GM19240 (cell line): ENCODE results near the gene SHISA5.
A peak's percentile ranks its signal among the peaks of the same experiment; 100 is the strongest.

ENCODE experiments used
- DNase-seq: peaks from one replicate; pipeline ENCODE4 v3.0.0; 2011; ENCODE audit warnings: low spot score; ENCODE audit not compliant: insufficient read length

The SHISA5 gene

DNA sequence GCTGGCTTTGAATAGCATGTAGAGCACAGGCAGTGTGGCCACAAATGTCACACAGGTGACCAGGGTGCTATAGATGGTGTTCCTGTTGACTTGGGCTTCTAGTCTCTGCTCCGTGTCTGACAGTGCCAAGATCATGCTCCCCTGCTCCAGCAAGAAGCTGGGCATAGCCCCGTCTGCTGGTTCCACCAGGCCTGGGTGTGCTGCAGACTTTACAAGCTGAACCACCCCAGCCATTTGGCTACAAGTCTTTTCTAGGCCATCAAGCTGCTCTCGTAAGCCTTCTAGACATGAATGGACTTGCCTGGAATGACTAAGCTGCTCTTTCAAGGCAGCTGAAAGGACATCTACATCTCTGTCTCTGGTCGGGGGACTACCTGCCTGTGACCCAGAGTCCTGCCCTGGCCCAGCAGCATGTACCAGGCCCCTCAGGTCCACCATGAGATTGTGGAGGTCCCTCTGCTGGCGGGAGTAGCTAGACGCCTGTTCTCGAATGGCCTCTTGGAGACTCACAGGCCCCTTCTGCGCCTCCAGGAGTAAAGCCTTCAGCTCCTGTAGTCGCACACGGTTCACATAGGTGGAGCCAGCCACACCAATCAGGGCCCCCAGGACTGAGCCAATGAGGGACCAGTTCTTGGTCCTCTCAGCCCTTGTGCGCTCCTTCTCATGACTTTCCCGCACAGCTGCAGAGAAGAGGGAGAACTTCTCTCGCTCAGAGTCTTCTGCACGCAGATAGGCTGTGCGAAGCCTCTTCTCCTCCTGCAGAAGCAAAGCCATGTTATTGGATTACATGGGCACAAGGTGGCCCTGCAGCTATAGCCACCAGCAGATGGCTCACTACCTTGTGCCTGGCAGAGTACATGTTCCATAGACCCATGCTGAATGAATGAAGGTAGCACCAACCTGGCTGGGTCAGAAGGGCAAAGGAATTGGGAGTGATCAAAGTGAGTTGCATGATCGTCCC is 71.3 kb downstream of the SHISA5 start:
- no peak for DNase-seq

DNA sequence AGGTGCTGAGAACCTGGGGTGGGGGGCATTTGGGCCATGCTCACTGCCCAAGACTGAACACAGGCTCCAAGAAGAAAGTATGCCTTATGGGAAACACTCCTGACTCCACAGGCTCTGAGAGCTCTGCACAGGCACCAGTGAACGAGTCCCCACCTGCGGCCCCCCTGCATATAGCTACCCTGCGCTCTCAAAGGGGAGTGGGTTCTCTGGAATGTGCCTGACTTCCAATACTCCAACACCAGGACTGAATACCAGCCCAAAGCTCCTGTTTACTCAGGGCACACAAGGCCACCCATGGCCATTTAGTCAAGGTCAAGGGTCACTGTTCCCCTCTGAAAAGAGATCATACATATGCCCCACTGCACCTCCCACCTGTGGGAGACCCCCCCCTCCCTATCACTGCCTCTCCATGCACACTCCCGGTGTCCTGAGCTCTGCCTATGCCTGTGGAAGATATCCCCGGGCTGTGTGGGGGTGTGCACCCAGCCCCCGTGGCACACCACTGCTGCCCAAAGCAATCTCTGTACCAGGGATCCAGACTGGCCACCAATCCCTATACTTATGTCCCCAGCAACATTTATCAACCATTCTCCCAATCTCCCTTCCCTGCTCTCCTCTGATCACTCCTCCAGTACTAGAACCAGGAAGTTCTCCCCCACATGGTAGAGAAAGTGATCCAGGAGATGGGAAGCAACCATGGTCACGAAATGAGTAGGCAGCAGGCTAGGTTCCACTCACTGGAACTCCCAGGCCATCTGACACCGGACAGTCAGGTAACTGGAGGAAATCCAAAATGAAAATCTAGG is 72.5 kb downstream of the SHISA5 start:
- no peak for DNase-seq

GRCh38 chr3:48430708-48431101 is 73.3 kb downstream of the SHISA5 start:
- DNase-seq = no peak

- DNase-seq = no peak
Measured at GRCh38 chr3:48429960-48430707, 73.8 kb downstream of the SHISA5 start, which contains the start of gene PLXNB1. Gene PLXNB1, minus strand, starts transcription at chr3:48430086. Its CDS starts 5,475 bp downstream, at chr3:48424611.

GRCh38 chr3:48429317-48429959 is 74.5 kb downstream of the SHISA5 start:
- peak; percentile 51 for DNase-seq

DNA sequence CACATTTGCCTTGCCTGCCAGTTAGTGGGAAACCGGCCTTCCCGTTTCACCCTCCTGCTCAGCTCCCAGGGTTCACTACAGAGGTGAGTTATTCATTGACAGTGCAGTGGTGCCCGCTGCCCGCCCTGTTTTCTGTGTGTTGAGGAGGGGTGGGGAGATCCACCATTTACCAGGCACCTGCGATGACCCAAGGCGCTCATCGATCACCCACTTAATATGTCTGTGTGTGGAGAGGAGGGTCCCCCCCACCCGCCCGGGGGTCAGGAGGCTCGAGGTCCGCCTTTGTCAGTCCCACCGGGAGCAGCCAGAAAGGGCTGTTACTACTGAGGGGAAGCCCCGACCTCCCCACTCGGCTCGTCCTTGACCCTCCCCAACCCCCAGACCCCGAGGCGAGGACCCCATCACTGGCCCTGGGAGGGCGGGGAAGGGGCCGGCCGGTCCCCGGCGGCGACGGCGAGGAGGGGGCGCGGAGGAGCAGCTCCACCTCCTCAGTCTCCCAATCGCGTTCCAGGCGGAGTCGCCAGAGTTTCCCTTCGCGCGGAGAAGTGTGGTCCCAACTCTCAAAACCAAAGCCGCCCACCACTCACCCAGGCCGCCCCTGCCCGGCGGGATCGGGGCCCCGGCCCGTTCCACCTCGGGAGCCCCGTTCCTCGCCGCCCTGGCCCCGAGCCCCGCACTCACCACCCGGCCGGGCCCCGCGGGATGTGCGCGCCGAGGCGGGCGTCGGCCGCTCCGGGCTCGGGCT is 75.2 kb downstream of the SHISA5 start:
- no peak for DNase-seq

- DNase-seq = no peak
Measured at GRCh38 chr3:48428088-48428571, 75.8 kb downstream of the SHISA5 start.

DNA sequence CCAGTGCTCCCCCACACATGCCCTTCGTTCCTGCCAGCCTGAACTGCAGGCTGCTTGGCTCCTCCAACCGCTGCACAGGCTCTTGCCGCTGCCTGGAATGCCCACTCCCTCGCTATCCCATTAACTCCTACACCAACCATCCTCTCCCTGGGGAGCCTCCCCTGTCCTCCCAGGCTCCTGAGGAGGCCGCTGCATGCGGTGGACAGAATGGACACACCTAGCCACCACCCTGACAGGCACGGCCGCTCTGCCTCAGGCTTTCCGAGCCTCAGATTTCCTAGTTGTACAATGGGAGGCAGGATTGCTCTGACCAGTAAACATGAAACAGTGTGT is 76.4 kb downstream of the SHISA5 start:
- no peak for DNase-seq

- DNase-seq = no peak
Measured at GRCh38 chr3:48426944-48427629, 76.9 kb downstream of the SHISA5 start.

- no peak for DNase-seq
Measured at GRCh38 chr3:48426401-48426909, 77.5 kb downstream of the SHISA5 start.

- no peak for DNase-seq
Measured at GRCh38 chr3:48425281-48425812, 78.6 kb downstream of the SHISA5 start.

DNA sequence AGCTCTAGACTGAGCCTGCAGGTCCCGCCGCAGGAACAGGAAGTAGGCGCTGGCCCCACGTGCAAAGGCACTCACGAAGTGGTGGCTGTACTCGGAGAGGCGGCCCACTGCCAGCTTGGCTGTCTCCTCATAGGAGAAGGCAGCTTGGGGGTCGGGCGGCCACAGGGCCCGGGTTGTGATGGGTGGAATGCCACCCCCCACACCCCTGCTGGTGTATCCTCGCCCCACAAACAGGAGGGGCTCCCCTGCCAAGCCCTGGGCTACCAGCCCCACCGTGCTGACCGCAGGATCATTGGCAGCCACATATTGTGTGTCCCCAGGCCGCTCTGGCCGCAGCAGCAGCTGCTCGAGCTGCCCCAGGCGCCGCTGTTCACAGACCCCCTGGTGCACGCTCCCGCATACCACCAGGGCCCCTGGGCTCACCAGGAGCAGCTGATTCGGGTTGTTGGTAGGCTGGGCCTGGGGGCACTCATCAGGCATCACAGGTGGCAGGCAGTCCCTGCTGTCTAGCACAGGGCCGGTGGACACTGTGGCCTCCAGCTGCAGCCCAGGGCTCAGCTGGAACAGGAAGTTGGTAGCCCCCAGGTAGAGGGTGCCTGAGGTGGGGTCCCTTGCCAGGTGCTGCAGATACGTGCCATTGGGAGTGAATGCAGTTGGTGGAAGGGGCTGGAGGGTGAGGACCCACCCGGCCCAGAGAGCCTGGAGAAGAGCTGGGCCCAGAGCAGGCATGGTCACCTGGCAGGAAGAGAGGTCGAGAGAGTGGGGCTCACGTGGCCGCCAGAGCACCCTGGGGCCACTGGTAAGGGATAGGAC is 79.9 kb downstream of the SHISA5 start:
- no peak for DNase-seq

- no peak for DNase-seq
Measured at GRCh38 chr3:48423241-48423882, 80.6 kb downstream of the SHISA5 start.

DNA sequence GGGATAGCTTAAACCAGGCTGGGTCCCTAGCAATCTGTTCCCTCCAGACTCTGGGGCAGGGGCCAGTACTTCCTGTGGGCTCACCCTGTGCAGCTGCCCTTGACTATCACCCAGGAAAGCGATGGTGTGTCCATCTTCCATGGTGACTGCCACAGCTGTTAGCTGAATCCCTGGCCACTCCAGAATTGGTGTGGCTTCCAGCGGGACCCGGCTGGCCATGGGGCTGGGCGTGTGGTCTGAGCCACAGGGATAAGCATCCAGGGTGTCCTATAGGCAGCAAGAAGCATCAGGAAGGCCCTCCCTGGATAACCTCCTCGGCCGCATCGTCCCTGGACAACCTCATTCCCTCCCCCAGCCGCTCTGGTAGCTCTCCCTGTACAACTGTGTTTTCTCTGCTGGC is 81.3 kb downstream of the SHISA5 start:
- no peak for DNase-seq

DNA sequence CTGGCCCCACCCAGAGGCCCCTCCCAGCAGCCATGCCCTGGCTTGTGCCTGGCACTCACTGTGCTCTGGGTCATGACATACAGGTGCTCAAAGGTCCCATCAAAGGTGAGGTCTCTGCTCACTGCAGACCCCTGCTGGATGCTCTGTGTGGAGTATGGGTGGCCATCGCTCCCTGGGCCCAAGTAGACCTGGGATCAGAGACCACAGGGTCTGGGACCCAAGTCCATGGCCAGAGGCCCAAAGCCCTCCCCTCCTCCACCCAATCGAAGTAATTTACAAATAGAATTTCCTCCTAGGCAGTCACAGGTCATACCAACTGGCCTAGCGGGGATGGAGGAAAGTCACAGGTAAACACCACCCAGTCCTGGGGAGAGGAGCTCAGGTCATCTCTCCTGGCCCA is 81.7 kb downstream of the SHISA5 start:
- DNase-seq = no peak

DNA sequence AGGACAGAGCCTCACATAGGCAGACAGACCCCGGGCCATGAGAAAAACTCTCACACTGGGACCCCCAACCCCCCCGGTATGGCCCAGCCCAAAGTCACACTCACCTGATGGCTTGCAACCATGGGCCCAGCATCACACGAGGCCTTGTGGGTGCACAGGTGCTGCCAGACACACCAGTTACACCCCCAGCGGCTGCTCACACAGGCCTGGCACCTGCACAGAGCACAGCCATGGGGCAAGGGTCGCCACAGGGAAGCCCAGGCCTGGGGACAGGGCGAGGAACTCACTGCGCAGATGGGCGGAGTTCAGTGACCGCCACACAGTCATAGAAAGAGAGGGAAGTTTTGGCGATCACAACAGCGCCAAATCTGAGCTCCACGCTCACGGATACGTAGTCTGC is 83.4 kb downstream of the SHISA5 start:
- DNase-seq = no peak

DNA sequence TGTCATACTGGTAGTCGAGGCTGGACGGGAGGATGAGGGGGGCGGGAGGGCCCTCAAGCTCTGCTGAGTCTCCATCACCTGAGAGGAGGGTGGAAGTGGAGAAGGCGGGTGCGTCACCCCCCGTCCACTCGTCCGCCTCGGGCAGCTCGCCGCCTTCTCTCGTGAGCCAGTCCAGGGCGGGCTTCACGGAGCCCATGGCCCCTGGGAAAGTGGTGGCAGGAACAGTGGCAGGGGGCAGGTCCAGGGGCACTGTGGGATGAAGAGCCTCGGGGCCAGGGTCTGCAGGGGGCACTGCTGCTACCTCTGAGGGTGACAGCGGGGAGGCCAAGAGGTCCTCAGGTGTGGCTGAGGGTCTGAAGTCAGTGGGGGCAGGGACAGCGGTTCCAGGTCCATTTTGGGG is 84.4 kb downstream of the SHISA5 start:
- no peak for DNase-seq

- DNase-seq = no peak
Measured at GRCh38 chr3:48419149-48419548, 84.8 kb downstream of the SHISA5 start.
